Right lobe of liver (tissue), 6 donors: ENCODE measurements around the gene METTL4. TPM values are rescaled to one million over a fixed set of nuclear protein-coding genes. Genes with fewer than 3 reads are reported as not detected.

Source experiments
- ATAC-seq, 4 donors: fragments of 200-7000 bp; cut with Tn5 transposase; one replicate each; pipeline ENCODE4 v1.9.1; 2020; ENCODE audit warnings: mild to moderate bottlenecking in 4 of 4, moderate library complexity in 4 of 4
- DNase-seq, 3 donors: peaks; one replicate each; pipeline ENCODE4 v3.0.0-alpha.2; 2020
- H3K27ac ChIP-seq, 3 donors: fragments of 200-600 bp; one replicate each; pipeline ENCODE4 v1.8.0; 2022
- H3K27me3 ChIP-seq, 2 donors: fragments of 200-600 bp; one replicate each; pipeline ENCODE4 v1.8.0; 2022
- H3K36me3 ChIP-seq, 4 donors: fragments of 200-600 bp; sonication (generic) in 1 of 4; one replicate each; pipeline versions ENCODE4 v1.5.1 to v1.8.0; 2017 to 2022; ENCODE audit warnings: control low read depth in 1 of 4
- H3K4me1 ChIP-seq, 4 donors: fragments of 200-600 bp; sonication (generic) in 1 of 4; one replicate each; pipeline versions ENCODE4 v1.5.1 to v1.8.0; 2017 to 2022; ENCODE audit warnings: control low read depth in 1 of 4
- H3K4me3 ChIP-seq, 3 donors: fragments of 200-600 bp; one replicate each; pipeline ENCODE4 v1.8.0; 2022
- H3K9me3 ChIP-seq, 4 donors: fragments of 200-600 bp; sonication (generic) in 1 of 4; one replicate each; pipeline versions ENCODE4 v1.5.1 to v1.8.0; 2017 to 2022; ENCODE audit warnings: control low read depth in 1 of 4
- POLR2A ChIP-seq: fragments of 450-650 bp; IDR thresholded peaks from one replicate; pipeline ENCODE4 v1.6.1; 2017; ENCODE audit warnings: antibody characterized with exemption, mild to moderate bottlenecking
- WGBS: methylation state at CpG from one replicate; pipeline ENCODE4 v1.1.6; 2018; ENCODE audit warnings: low coverage, low lambda C conversion rate; ENCODE audit not compliant: insufficient coverage; ENCODE audit errors: missing lambda C conversion rate; 5-methylcytosine and 5-hydroxymethylcytosine counted together
- intact Hi-C, 2 donors: fragments of 100-400 bp; cut with DNase I; formaldehyde crosslinking; loops; one replicate each; pipeline versions ENCODE4 v1.11.2 to v1.14.1; 2022
- total RNA-seq, 6 experiments: library from RNA; depleted of rRNA in 2 of 6; stranded (reverse); fragments of >200 nt in 2 of 6; fragmentation: NEBNext Ultra II Directional in 3 of 6; extraction: Animal tissue kit (Norgen Biotek cat#: 25700) in 3 of 6; gene quantifications; one replicate each; pipeline versions ENCODE4 v1.1.0 to v1.2.4, GENCODE V29; 2016 to 2023
- TF ChIP-seq, protein P1 (sequence below), 4 donors: fragments of 200-600 bp in 3 of 4; fragments of 450-650 bp in 1 of 4; IDR thresholded peaks; one replicate each; pipeline versions ENCODE4 v1.5.1 to v1.8.0; 2016 to 2022; ENCODE audit warnings: antibody characterized with exemption in 4 of 4, mild to moderate bottlenecking in 2 of 4
- donor health status: DM: no; HTN: yes; CAD: no.
- donor health status: DM: no; HTN: no; CAD: no.
- donor health status: DM: no; HTN: no; CAD: no.
- donor health status: DM: no; HTN: yes; CAD: no.
- donor health status: DM: no; HTN: yes; CAD: no.

The METTL4 gene
- total RNA-seq, 6 experiments from 2014 or later = 3.2 to 4.9 (median 3.3) TPM

GRCh38 chr18:2515908-2516625, 55.2 kb downstream of the METTL4 start:
- ATAC-seq (peak in 1 of 4 donors; percentile 44), DNase-seq (no peak)
- Histone ChIP-seq H3K4me3 (no peak overlapping the region), H3K27ac (no peak overlapping the region), H3K36me3 (no peaks in the 10 kb centered on the region), H3K4me1 (no peaks in the 10 kb centered on the region), H3K9me3 (no peaks in the 10 kb centered on the region), H3K27me3 (no peaks in the 10 kb centered on the region)
- TF ChIP-seq, protein P1, sequence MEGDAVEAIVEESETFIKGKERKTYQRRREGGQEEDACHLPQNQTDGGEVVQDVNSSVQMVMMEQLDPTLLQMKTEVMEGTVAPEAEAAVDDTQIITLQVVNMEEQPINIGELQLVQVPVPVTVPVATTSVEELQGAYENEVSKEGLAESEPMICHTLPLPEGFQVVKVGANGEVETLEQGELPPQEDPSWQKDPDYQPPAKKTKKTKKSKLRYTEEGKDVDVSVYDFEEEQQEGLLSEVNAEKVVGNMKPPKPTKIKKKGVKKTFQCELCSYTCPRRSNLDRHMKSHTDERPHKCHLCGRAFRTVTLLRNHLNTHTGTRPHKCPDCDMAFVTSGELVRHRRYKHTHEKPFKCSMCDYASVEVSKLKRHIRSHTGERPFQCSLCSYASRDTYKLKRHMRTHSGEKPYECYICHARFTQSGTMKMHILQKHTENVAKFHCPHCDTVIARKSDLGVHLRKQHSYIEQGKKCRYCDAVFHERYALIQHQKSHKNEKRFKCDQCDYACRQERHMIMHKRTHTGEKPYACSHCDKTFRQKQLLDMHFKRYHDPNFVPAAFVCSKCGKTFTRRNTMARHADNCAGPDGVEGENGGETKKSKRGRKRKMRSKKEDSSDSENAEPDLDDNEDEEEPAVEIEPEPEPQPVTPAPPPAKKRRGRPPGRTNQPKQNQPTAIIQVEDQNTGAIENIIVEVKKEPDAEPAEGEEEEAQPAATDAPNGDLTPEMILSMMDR (IDR thresholded peaks at IDR 0.05) = no peak
- TF ChIP-seq POLR2A = no peak
- 81% methylated on average over 4 of the region's 5 CpGs for WGBS
- intact Hi-C loops = no loop called here

GRCh38 chr18:2515171-2515787, 56.0 kb downstream of the METTL4 start:
- intact Hi-C loops = no loop called here
- DNase-seq (no peak), ATAC-seq (no peak)
- Histone ChIP-seq H3K4me3 (no peak overlapping the region), H3K4me1 (no peaks in the 10 kb centered on the region), H3K9me3 (no peaks in the 10 kb centered on the region), H3K27ac (no peak overlapping the region), H3K36me3 (no peaks in the 10 kb centered on the region), H3K27me3 (no peaks in the 10 kb centered on the region)
- TF ChIP-seq, protein P1 (IDR thresholded peaks at IDR 0.05) = no peak
- TF ChIP-seq POLR2A = no peak
- 41% methylated on average over 1 of the region's 1 CpG for WGBS

DNA sequence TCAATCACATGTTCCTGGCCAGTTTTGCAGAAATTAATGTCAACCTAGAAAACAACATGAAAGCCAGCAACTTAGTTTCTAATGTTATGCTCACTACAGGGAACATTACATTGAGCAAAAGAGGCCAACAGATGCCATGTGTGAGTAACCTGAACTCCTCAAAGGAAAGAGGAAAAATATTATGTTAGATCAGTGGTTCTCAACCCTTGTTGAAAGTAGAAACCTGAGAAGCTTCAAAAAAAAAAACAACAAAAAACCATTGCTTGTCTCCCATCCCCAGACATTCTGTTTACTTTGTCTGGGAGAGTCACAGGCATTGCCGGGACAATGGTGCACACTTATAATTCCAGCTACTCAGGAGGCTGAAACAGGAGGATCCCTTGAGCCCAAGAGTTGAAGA, 57.7 kb downstream of the METTL4 start:
- 17% methylated on average over 1 of the region's 1 CpG for WGBS
- TF ChIP-seq, protein P1 (IDR thresholded peaks at IDR 0.05) = no peak
- no peak for TF ChIP-seq POLR2A
- Histone ChIP-seq H3K9me3 (no peaks in the 10 kb centered on the region), H3K4me3 (no peak overlapping the region), H3K36me3 (no peaks in the 10 kb centered on the region), H3K27ac (no peak overlapping the region), H3K27me3 (no peaks in the 10 kb centered on the region), H3K4me1 (no peaks in the 10 kb centered on the region)
- intact Hi-C loops = no loop called here
- DNase-seq = no peak
- no peak for ATAC-seq

GRCh38 chr18:2512059-2512458, 59.2 kb downstream of the METTL4 start:
- Histone ChIP-seq H3K36me3 (no peaks in the 10 kb centered on the region), H3K4me1 (no peaks in the 10 kb centered on the region), H3K4me3 (no peak overlapping the region), H3K27me3 (no peaks in the 10 kb centered on the region), H3K27ac (no peak overlapping the region), H3K9me3 (no peaks in the 10 kb centered on the region)
- intact Hi-C loops = no loop called here
- WGBS = 75% methylated on average over 1 of the region's 2 CpGs
- no peak for TF ChIP-seq POLR2A
- TF ChIP-seq, protein P1 (IDR thresholded peaks at IDR 0.05) = no peak
- no peak for DNase-seq
- no peak for ATAC-seq
